DND-41 (cell line): ENCODE results near the gene S100Z.

Experiments
- ATAC-seq: fragments of 200-7000 bp; cut with Tn5 transposase; 3 replicates; pipeline ENCODE4 v1.9.1; 2021; ENCODE audit warnings: low read depth; ENCODE audit not compliant: insufficient read depth
- DNase-seq: peaks from one replicate; pipeline ENCODE4 v3.0.0-alpha.2; 2020
- H2AFZ ChIP-seq: 2 replicates; pipeline ENCODE4 v1.6.0; 2012; ENCODE audit warnings: low read depth, low read length
- H3K27ac ChIP-seq: 2 replicates; pipeline ENCODE4 v1.5.1; 2012; ENCODE audit warnings: low read length, inconsistent platforms
- H3K27me3 ChIP-seq: fragments of 200-600 bp; sonication (generic); 2 replicates; pipeline ENCODE4 v1.6.0; 2012; ENCODE audit warnings: low read length, mild to moderate bottlenecking, inconsistent platforms; ENCODE audit not compliant: insufficient read depth, poor library complexity
- H3K36me3 ChIP-seq: 2 replicates; pipeline ENCODE4 v1.5.1; 2012; ENCODE audit warnings: low read length, inconsistent platforms; ENCODE audit not compliant: insufficient read depth
- H3K4me1 ChIP-seq: 2 replicates; pipeline ENCODE4 v1.5.1; 2012; ENCODE audit warnings: mild to moderate bottlenecking, low read length; ENCODE audit not compliant: insufficient read depth
- H3K4me2 ChIP-seq: 2 replicates; pipeline ENCODE4 v1.6.0; 2012; ENCODE audit warnings: mild to moderate bottlenecking, moderate library complexity, low read length, inconsistent platforms; ENCODE audit not compliant: insufficient read depth
- H3K4me3 ChIP-seq, 2 experiments: fragments of 200-600 bp in 1 of 2; shearing (Covaris generic) in 1 of 2; 2 replicates each; pipeline ENCODE4 v1.5.1; 2012 to 2016; ENCODE audit warnings: inconsistent platforms in 2 of 2, low read length in 2 of 2, mild to moderate bottlenecking in 2 of 2, low read depth in 1 of 2, moderate library complexity in 1 of 2
- H3K79me2 ChIP-seq: 2 replicates; pipeline ENCODE4 v1.6.0; 2012; ENCODE audit warnings: low read length, inconsistent platforms; ENCODE audit not compliant: insufficient read depth
- H3K9ac ChIP-seq: 2 replicates; pipeline ENCODE4 v1.6.0; 2012; ENCODE audit warnings: low read depth, mild to moderate bottlenecking, inconsistent platforms, low read length, moderate library complexity
- H3K9me3 ChIP-seq: 2 replicates; pipeline ENCODE4 v1.5.1; 2012; ENCODE audit warnings: low read length, moderate library complexity, mild to moderate bottlenecking, inconsistent platforms; ENCODE audit not compliant: insufficient read depth, severe bottlenecking
- H4K20me1 ChIP-seq: 2 replicates; pipeline ENCODE4 v1.6.0; 2012; ENCODE audit warnings: low read length; ENCODE audit not compliant: insufficient read depth
- EZH2 ChIP-seq: IDR thresholded peaks from 3 replicates; pipeline ENCODE4 v1.6.1; 2012; ENCODE audit warnings: borderline replicate concordance, low read depth, mild to moderate bottlenecking, moderate library complexity, low read length, inconsistent platforms; ENCODE audit not compliant: severe bottlenecking
- TF ChIP-seq, protein P1 (sequence below): IDR thresholded peaks from 2 replicates; pipeline ENCODE4 v1.5.1; 2012; ENCODE audit warnings: borderline replicate concordance, low read length, moderate library complexity, mild to moderate bottlenecking; ENCODE audit not compliant: poor library complexity, severe bottlenecking; ENCODE audit errors: extremely low read depth

The S100Z gene

DNA sequence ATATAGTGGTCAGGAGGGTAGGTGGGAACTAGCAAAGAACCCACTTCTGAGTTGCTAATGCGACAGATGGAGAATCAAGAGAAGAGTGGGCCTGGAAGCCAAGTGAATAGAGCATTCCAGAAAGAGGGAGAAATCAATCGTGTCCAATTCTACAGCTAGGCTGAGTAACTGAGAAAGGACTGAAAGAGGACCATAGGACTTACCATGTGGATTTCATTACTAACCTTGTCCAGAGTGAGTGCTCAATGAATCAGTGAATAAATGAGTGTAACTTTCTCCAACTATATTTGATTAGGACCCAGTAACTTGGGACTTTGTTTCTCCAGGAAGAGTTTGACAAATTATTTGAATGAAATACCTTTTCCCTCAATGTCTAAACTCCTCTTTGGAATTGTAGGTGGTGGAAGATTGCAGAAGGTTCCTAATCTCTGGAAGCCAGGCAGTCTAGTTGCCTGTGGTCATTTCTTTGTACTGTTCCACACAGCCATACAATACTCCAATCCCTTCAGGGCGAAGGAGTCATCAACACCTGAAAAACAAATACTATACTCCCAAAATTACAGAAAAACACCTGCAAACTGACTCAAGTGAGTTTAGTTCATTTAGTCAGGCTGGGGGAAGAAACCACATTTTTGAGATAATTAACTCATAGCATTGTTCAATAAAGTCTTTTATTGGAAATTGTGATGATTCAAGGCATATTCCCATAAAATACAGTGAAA lies 33.5 kb upstream of the S100Z start:
- Histone ChIP-seq H3K4me1 (no peaks in the 10 kb centered on the region), H2AFZ (no peak overlapping the region), H3K9me3 (peaks cover under 1% of the 10 kb centered on the region), H4K20me1 (no peaks in the 10 kb centered on the region), H3K36me3 (no peaks in the 10 kb centered on the region), H3K4me3 (no peak overlapping the region), H3K27ac (no peak overlapping the region), H3K27me3 (no peaks in the 10 kb centered on the region), H3K4me2 (no peak overlapping the region), H3K9ac (no peak overlapping the region), H3K79me2 (no peaks in the 10 kb centered on the region)
- TF ChIP-seq, protein P1, sequence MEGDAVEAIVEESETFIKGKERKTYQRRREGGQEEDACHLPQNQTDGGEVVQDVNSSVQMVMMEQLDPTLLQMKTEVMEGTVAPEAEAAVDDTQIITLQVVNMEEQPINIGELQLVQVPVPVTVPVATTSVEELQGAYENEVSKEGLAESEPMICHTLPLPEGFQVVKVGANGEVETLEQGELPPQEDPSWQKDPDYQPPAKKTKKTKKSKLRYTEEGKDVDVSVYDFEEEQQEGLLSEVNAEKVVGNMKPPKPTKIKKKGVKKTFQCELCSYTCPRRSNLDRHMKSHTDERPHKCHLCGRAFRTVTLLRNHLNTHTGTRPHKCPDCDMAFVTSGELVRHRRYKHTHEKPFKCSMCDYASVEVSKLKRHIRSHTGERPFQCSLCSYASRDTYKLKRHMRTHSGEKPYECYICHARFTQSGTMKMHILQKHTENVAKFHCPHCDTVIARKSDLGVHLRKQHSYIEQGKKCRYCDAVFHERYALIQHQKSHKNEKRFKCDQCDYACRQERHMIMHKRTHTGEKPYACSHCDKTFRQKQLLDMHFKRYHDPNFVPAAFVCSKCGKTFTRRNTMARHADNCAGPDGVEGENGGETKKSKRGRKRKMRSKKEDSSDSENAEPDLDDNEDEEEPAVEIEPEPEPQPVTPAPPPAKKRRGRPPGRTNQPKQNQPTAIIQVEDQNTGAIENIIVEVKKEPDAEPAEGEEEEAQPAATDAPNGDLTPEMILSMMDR, result no peak
- TF ChIP-seq EZH2, result no peak
- ATAC-seq (no peak), DNase-seq (no peak)

DNA sequence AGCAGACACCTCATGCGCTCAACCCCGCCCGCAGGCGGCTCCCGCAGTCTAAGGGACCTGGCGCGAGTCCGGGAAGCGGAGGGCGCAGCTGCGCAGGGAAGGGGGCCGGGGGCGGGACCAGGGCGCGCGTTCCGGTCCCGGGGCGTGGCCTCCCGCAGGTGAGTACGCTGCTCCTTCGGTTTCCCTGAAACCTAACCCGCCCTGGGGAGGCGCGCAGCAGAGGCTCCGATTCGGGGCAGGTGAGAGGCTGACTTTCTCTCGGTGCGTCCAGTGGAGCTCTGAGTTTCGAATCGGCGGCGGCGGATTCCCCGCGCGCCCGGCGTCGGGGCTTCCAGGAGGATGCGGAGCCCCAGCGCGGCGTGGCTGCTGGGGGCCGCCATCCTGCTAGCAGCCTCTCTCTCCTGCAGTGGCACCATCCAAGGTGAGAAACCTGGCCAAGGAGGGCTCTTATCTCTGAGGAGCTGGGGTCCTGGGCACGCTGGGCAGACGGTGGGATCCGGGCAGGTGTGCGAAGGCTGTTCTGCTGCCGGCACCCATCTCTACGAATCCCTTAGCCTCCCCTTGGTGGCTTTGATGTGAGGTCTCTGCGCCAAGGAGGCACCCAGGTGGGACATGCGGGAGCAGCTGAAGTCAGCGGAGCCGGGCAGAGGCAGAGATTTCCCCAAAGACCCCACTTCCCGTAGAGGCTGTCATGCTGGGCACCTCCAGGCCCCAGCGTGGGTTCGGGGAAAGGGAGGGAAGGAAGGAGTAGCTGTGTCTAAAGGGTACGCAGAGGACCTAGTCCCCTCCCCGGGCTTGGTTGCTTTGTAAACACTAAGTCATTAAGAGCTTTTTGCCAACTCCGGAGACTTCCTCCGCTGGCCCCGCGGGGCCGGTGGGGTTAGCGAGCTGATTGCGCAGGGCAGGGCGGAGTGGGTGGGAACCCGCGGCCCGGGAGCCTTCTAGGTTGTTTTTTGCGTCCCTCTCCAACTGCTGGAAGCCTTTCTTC lies 30.7 kb upstream of the S100Z start, which contains the start of gene F2RL1:
F2RL1 (plus strand) TSS at position 187 of the 988 bp plus-strand sequence; CDS start at position 340, 153 bp downstream.
- Histone ChIP-seq H2AFZ (no peak within 1 kb of the TSS), H3K79me2 (no peaks in the 10 kb centered on the region)
- no peak for ATAC-seq

DNA sequence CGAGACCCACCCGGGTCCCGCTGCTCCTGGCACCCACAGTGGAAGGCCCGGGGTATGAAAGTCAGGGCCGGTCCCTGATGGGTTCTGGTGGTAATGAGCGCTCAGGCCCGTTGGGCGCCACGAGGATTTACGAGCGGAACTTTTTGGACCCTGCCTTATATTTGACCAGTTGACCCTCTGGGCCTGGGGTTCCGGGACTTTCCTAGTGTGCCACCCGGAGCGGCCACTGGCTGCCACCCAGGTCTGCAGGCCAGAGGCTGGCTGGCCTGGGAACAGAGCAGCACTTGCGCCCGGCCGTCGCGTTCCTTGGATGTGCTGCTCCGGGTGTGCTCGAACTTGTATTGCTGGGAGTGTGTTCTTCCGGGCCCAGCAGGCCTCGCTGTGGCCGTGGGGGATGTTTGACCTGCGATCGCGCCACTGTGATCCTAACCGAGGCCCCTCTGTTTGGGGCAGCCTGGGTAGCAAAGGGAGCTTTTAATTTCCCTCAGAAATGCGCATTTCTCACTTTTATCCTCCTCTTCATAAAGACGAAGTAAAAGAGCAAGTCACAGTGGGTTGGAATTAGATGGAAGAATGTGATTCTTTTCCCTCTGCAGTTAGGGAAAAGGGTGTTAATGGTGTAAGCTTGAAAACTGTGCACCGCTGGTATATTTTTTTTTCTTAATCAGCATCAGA lies 29.8 kb upstream of the S100Z start:
- Histone ChIP-seq H4K20me1 (no peaks in the 10 kb centered on the region), H3K4me3 (no peak overlapping the region), H3K4me2 (no peak overlapping the region), H3K79me2 (no peaks in the 10 kb centered on the region), H3K4me1 (no peaks in the 10 kb centered on the region), H3K27me3 (no peaks in the 10 kb centered on the region), H3K27ac (no peak overlapping the region), H3K9ac (no peak overlapping the region), H3K9me3 (no peaks in the 10 kb centered on the region), H2AFZ (no peak overlapping the region), H3K36me3 (no peaks in the 10 kb centered on the region)
- no peak for TF ChIP-seq EZH2
- TF ChIP-seq, protein P1, result no peak
- ATAC-seq, result no peak
- no peak for DNase-seq

More for the DNA sequence above, 30.7 kb upstream of the S100Z start, which contains the start of gene F2RL1:
- Histone ChIP-seq H4K20me1 (no peaks in the 10 kb centered on the region), H3K27me3 (no peaks in the 10 kb centered on the region), H3K4me2 (no peak within 1 kb of the TSS), H3K4me1 (no peaks in the 10 kb centered on the region), H3K9me3 (no peaks in the 10 kb centered on the region), H3K36me3 (no peaks in the 10 kb centered on the region), H3K9ac (no peak within 1 kb of the TSS), H3K27ac (no peak within 1 kb of the TSS), H3K4me3 (no peak within 1 kb of the TSS)
- TF ChIP-seq EZH2, result no peak
- TF ChIP-seq, protein P1, result no peak
- DNase-seq, result no peak
